ENCODE results near the gene ATAD3C. TPM values are rescaled to one million over a fixed set of nuclear protein-coding genes. Genes with fewer than 3 reads are reported as not detected.

Gene ATAD3C
- total RNA-seq, 1 donor from 2014 or later: 1.8 TPM

GRCh38 chr1:1418464-1419362, 30.8 kb upstream of the ATAD3C start:
- no peak overlapping the region for H2AFZ ChIP-seq (ENCODE audit: low read depth, low read length)
- H3K79me2 ChIP-seq (ENCODE audit: insufficient read depth, low read length): no peaks in the 10 kb centered on the region
- no peaks in the 10 kb centered on the region for H3K36me3 ChIP-seq (ENCODE audit: insufficient read depth, low read length)
- Mint-ChIP-seq H3K27me3 (ENCODE audit: low read depth, unreplicated experiment) (no peaks in the 10 kb centered on the region), H3K4me1 (ENCODE audit: low read depth, unreplicated experiment) (peaks cover 13% of the 10 kb centered on the region), H3K4me3 (ENCODE audit: unreplicated experiment) (no peak overlapping the region), H3K36me3 (ENCODE audit: low read depth, unreplicated experiment) (peaks cover 3% of the 10 kb centered on the region), H3K9me3 (ENCODE audit: unreplicated experiment) (no peaks in the 10 kb centered on the region), H3K27ac (ENCODE audit: unreplicated experiment) (peak overlapping the region; percentile 72)
- DNase-seq (ENCODE audit: low read depth) (no peak), FAIRE-seq (no peak)
- no peak overlapping the region for H3K4me3 ChIP-seq (ENCODE audit: insufficient read depth, low read depth, low read length)
- H3K4me1 ChIP-seq (ENCODE audit: insufficient read depth, low read length): peaks cover 12% of the 10 kb centered on the region
- TF ChIP-seq EZH2 (IDR thresholded peaks at IDR 0.05; ENCODE audit: insufficient read depth, low read length) (no peak), CTCF (IDR thresholded peaks at IDR 0.05; ENCODE audit: insufficient read depth, low read depth, low read length) (no peak)
- H3K4me2 ChIP-seq (ENCODE audit: low read length): no peak overlapping the region
- H3K9ac ChIP-seq (ENCODE audit: low read length): no peak overlapping the region
- no peaks in the 10 kb centered on the region for H3K9me3 ChIP-seq (ENCODE audit: insufficient read depth, low read depth, low read length)
- no peaks in the 10 kb centered on the region for H4K20me1 ChIP-seq (ENCODE audit: insufficient read depth, low read length)
- no peaks in the 10 kb centered on the region for H3K27me3 ChIP-seq (ENCODE audit: insufficient read depth, low read length)
- H3K27ac ChIP-seq (ENCODE audit: low read depth, low read length): no peak overlapping the region

GRCh38 chr1:1419363-1419812, 30.1 kb upstream of the ATAD3C start:
- Histone ChIP-seq H4K20me1 (ENCODE audit: insufficient read depth, low read length) (no peaks in the 10 kb centered on the region), H3K9ac (ENCODE audit: low read length) (no peak overlapping the region), H2AFZ (ENCODE audit: low read depth, low read length) (peak overlapping the region; percentile 41), H3K4me3 (ENCODE audit: insufficient read depth, low read depth, low read length) (no peak overlapping the region), H3K9me3 (ENCODE audit: insufficient read depth, low read depth, low read length) (no peaks in the 10 kb centered on the region), H3K27ac (ENCODE audit: low read depth, low read length) (no peak overlapping the region), H3K4me2 (ENCODE audit: low read length) (peak overlapping the region; percentile 62), H3K36me3 (ENCODE audit: insufficient read depth, low read length) (no peaks in the 10 kb centered on the region), H3K79me2 (ENCODE audit: insufficient read depth, low read length) (no peaks in the 10 kb centered on the region), H3K4me1 (ENCODE audit: insufficient read depth, low read length) (peaks cover 12% of the 10 kb centered on the region), H3K27me3 (ENCODE audit: insufficient read depth, low read length) (no peaks in the 10 kb centered on the region)
- Mint-ChIP-seq H3K27ac (ENCODE audit: unreplicated experiment) (no peak overlapping the region), H3K4me1 (ENCODE audit: low read depth, unreplicated experiment) (peaks cover 13% of the 10 kb centered on the region), H3K4me3 (ENCODE audit: unreplicated experiment) (no peak overlapping the region), H3K36me3 (ENCODE audit: low read depth, unreplicated experiment) (peaks cover 3% of the 10 kb centered on the region), H3K9me3 (ENCODE audit: unreplicated experiment) (no peaks in the 10 kb centered on the region), H3K27me3 (ENCODE audit: low read depth, unreplicated experiment) (no peaks in the 10 kb centered on the region)
- no peak for TF ChIP-seq CTCF (IDR thresholded peaks at IDR 0.05; ENCODE audit: insufficient read depth, low read depth, low read length)
- no peak for TF ChIP-seq EZH2 (IDR thresholded peaks at IDR 0.05; ENCODE audit: insufficient read depth, low read length)
- no peak for DNase-seq (ENCODE audit: low read depth)
- no peak for FAIRE-seq
